PC-3 (cell line): ENCODE data around the gene FNBP1L.
"Not testable (repeated sequence)": the region's sequence is repeated elsewhere in the genome, so short reads cannot be mapped to it uniquely, and the experiment has no call there.

ENCODE experiments used
- EZH2 ChIP-seq: fragments of 300-600 bp; sonication (generic); IDR thresholded peaks from one replicate; pipeline ENCODE4 v1.6.1; 2017; ENCODE audit warnings: antibody characterized with exemption, mild to moderate bottlenecking, low read length; ENCODE audit not compliant: unreplicated experiment
- EZH2phosphoT487 ChIP-seq: fragments of 300-600 bp; sonication (generic); IDR thresholded peaks from 2 replicates; pipeline ENCODE4 v1.6.1; 2018; ENCODE audit warnings: mild to moderate bottlenecking, antibody characterized with exemption, low read length, borderline replicate concordance
- TF ChIP-seq, protein P1 (sequence below): fragments of 300-600 bp; sonication (generic); conservative IDR thresholded peaks from 2 replicates; pipeline ENCODE4 v1.5.1; 2017; ENCODE audit warnings: antibody characterized with exemption, low read depth, mild to moderate bottlenecking, low read length

DNA sequence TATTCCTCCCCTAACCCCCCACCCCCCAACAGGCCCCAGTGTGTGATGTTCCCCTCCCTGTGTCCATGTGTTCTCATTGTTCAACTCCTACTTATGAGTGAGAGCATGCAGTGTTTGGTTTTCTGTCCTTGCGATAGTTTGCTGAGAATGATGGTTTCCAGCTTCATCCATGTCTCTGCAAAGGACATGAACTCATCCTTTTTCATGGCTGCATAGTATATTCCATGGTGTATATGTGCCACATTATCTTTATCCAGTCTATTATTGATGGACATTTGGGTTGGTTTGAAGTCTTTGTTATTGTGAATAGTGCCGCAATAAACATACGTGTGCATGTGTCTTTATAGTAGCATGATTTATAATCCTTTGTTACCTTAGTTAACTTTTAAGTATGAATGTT is 21.3 kb downstream of the FNBP1L start:
- TF ChIP-seq EZH2, EZH2phosphoT487: not testable (repeated sequence)
- TF ChIP-seq, protein P1, sequence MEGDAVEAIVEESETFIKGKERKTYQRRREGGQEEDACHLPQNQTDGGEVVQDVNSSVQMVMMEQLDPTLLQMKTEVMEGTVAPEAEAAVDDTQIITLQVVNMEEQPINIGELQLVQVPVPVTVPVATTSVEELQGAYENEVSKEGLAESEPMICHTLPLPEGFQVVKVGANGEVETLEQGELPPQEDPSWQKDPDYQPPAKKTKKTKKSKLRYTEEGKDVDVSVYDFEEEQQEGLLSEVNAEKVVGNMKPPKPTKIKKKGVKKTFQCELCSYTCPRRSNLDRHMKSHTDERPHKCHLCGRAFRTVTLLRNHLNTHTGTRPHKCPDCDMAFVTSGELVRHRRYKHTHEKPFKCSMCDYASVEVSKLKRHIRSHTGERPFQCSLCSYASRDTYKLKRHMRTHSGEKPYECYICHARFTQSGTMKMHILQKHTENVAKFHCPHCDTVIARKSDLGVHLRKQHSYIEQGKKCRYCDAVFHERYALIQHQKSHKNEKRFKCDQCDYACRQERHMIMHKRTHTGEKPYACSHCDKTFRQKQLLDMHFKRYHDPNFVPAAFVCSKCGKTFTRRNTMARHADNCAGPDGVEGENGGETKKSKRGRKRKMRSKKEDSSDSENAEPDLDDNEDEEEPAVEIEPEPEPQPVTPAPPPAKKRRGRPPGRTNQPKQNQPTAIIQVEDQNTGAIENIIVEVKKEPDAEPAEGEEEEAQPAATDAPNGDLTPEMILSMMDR, result not testable (repeated sequence)
